Activated naive CD8-positive, alpha-beta T cell treated with anti-CD3 and anti-CD28 coated beads for 36 hours (primary cell): ENCODE measurements around the gene HOXD10. TPM values are rescaled to one million over a fixed set of nuclear protein-coding genes. Genes with fewer than 3 reads are reported as not detected.

ENCODE experiments used
- DNase-seq: peaks from one replicate; pipeline ENCODE4 v3.0.0; 2021
- H3K27ac Mint-ChIP-seq: one replicate; pipeline ENCODE4 v1.8.0; 2022; ENCODE audit warnings: mild to moderate bottlenecking, moderate library complexity, mixed read lengths
- H3K27me3 Mint-ChIP-seq: one replicate; pipeline ENCODE4 v1.8.0; 2022; ENCODE audit warnings: mild to moderate bottlenecking, mixed read lengths
- H3K36me3 Mint-ChIP-seq: one replicate; pipeline ENCODE4 v1.8.0; 2021; ENCODE audit warnings: mild to moderate bottlenecking, mixed read lengths
- H3K4me1 Mint-ChIP-seq: one replicate; pipeline ENCODE4 v1.8.0; 2021; ENCODE audit warnings: mixed read lengths
- H3K4me3 Mint-ChIP-seq: one replicate; pipeline ENCODE4 v1.8.0; 2022; ENCODE audit warnings: mild to moderate bottlenecking, moderate library complexity, mixed read lengths
- H3K9me3 Mint-ChIP-seq: one replicate; pipeline ENCODE4 v1.8.0; 2022; ENCODE audit warnings: mixed read lengths
- total RNA-seq, 2 experiments: library from RNA; stranded (reverse); gene quantifications; one replicate each; pipeline ENCODE4 v1.2.3, GENCODE V29; 2021

Gene HOXD10
- total RNA-seq, 2 experiments from 2014 or later = not detected

DNA sequence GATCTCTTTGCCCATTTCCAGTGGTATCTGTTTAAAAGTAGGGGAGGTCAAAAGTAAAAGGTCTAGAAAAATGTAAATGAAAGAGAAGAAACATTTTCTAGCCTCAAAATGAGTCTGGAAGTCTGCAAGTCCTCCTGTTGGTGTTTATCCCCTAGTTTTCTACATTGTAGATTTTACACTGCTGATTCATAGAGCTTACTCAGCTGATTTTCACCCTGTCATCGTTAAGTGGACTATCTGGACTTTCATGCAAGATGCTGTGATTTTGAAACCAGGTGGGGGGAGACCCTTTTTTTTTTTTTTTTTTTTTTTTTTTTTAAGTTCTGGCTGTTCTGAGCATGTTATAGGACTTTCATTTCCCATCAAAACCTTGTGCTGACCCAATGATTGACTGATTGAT, 50.8 kb downstream of the HOXD10 start:
- Mint-ChIP-seq H3K4me1 (peaks cover 6% of the 10 kb centered on the region), H3K9me3 (peaks cover 11% of the 10 kb centered on the region), H3K36me3 (no peaks in the 10 kb centered on the region), H3K27ac (no peak overlapping the region), H3K27me3 (peaks cover 95% of the 10 kb centered on the region), H3K4me3 (no peak overlapping the region)
- DNase-seq = no peak

- Mint-ChIP-seq H3K9me3 (peaks cover 5% of the 10 kb centered on the region), H3K27ac (no peak overlapping the region), H3K36me3 (peaks cover 1% of the 10 kb centered on the region), H3K4me3 (no peak overlapping the region), H3K27me3 (peaks cover 95% of the 10 kb centered on the region), H3K4me1 (peaks cover 15% of the 10 kb centered on the region)
- no peak for DNase-seq
Observed at GRCh38 chr2:176169181-176169580, 52.6 kb downstream of the HOXD10 start.

Other genes starting within 250 kb of the HOXD10 start
- gene LNPK, start 114.5 kb upstream of the HOXD10 start, total RNA-seq = 10 to 100 TPM; 35.7 to 42.1 TPM
- gene EVX2, start 32.8 kb upstream of the HOXD10 start, total RNA-seq = not detected
- gene HOXD13, start 24.1 kb upstream of the HOXD10 start, total RNA-seq = not detected
- gene HOXD12, start 17.0 kb upstream of the HOXD10 start, total RNA-seq = not detected
- gene HOXD11, start 9.5 kb upstream of the HOXD10 start, total RNA-seq = not detected
- not detected for gene HOXD9, start 5.9 kb downstream of the HOXD10 start, total RNA-seq
- gene HOXD8, start 12.9 kb downstream of the HOXD10 start, total RNA-seq = not detected
- gene HOXD4, start 34.8 kb downstream of the HOXD10 start, total RNA-seq = not detected
- gene HOXD3, start 40.5 kb downstream of the HOXD10 start, total RNA-seq = not detected
- gene HOXD1, start 71.9 kb downstream of the HOXD10 start, total RNA-seq = not detected
- 10 to 100 TPM; 28.8 to 30.0 TPM for gene MTX2, start 152.7 kb downstream of the HOXD10 start, total RNA-seq